SK-N-SH treated with all-trans-retinoic acid at 6 μM for 48 hours (cell line): ENCODE results near the gene IGLL1.

Experiments used
- CREB5 ChIP-seq: fragments of 250-450 bp; sonication (Bioruptor Pico); IDR thresholded peaks from 2 replicates; pipeline ENCODE4 v1.5.1; 2020; ENCODE audit warnings: low read depth, mild to moderate bottlenecking, moderate library complexity
- ESRRG ChIP-seq: fragments of 250-450 bp; sonication (Bioruptor Pico); IDR thresholded peaks from 2 replicates; pipeline ENCODE4 v1.6.1; 2021; ENCODE audit warnings: mild to moderate bottlenecking
- GLIS3 ChIP-seq: fragments of 250-450 bp; sonication (Bioruptor Pico); IDR thresholded peaks from 2 replicates; pipeline ENCODE4 v1.5.0; 2020; ENCODE audit warnings: mild to moderate bottlenecking, moderate library complexity
- ISL1 ChIP-seq: fragments of 250-450 bp; sonication (Bioruptor Pico); IDR thresholded peaks from 2 replicates; pipeline ENCODE4 v2.1.2; 2022; ENCODE audit warnings: mild to moderate bottlenecking, moderate library complexity
- OSR1 ChIP-seq: fragments of 250-450 bp; sonication (Bioruptor Pico); IDR thresholded peaks from 2 replicates; pipeline ENCODE4 v1.8.0; 2022; ENCODE audit warnings: moderate library complexity, mild to moderate bottlenecking, inconsistent platforms
- POU6F1 ChIP-seq: fragments of 250-450 bp; sonication (Bioruptor Pico); IDR thresholded peaks from 2 replicates; pipeline ENCODE4 v1.8.0; 2021; ENCODE audit warnings: low read depth, mild to moderate bottlenecking, moderate library complexity, borderline replicate concordance
- RARB ChIP-seq: fragments of 250-450 bp; sonication (Bioruptor Pico); IDR thresholded peaks from 2 replicates; pipeline ENCODE4 v1.8.0; 2021; ENCODE audit warnings: mild to moderate bottlenecking, moderate library complexity
- SNAI2 ChIP-seq: fragments of 250-450 bp; sonication (Bioruptor Pico); IDR thresholded peaks from 2 replicates; pipeline ENCODE4 v1.5.0; 2020; ENCODE audit warnings: mild to moderate bottlenecking, moderate library complexity
- TSHZ2 ChIP-seq: fragments of 250-450 bp; sonication (Bioruptor Pico); IDR thresholded peaks from 2 replicates; pipeline ENCODE4 v1.5.0; 2020; ENCODE audit warnings: mild to moderate bottlenecking, moderate library complexity
- ZFP3 ChIP-seq: fragments of 250-450 bp; sonication (Bioruptor Pico); IDR thresholded peaks from 2 replicates; pipeline ENCODE4 v1.5.0; 2020; ENCODE audit warnings: mild to moderate bottlenecking, moderate library complexity
- ZFP30 ChIP-seq: fragments of 450-650 bp; formaldehyde crosslinking; IDR thresholded peaks from 2 replicates; pipeline ENCODE4 v1.5.0; 2022; ENCODE audit warnings: mild to moderate bottlenecking, moderate library complexity

GRCh38 chr22:23609983-23610781 lies 30.1 kb upstream of the IGLL1 start:
- TF ChIP-seq SNAI2 (CRISPR knock-in tag) (no peak), ZFP3 (CRISPR knock-in tag) (no peak), ISL1 (CRISPR knock-in tag) (no peak), ESRRG (CRISPR knock-in tag) (no peak), RARB (CRISPR knock-in tag) (no peak), GLIS3 (no peak), TSHZ2 (CRISPR knock-in tag) (no peak), CREB5 (CRISPR knock-in tag) (no peak), OSR1 (CRISPR knock-in tag) (no peak), POU6F1 (CRISPR knock-in tag) (no peak), ZFP30 (no peak)
